Hepatocyte (in vitro differentiated cells): ENCODE results near the gene SCN11A.

Source experiments
- CTCF ChIP-seq: fragments of 200-600 bp; sonication (generic); IDR thresholded peaks from 2 replicates; pipeline ENCODE4 v1.5.1; 2016; ENCODE audit warnings: antibody characterized with exemption, mild to moderate bottlenecking; ENCODE audit not compliant: poor library complexity
- EZH2 ChIP-seq: fragments of 200-600 bp; sonication (generic); IDR thresholded peaks from 2 replicates; pipeline ENCODE4 v1.6.1; 2016; ENCODE audit warnings: antibody characterized with exemption, mild to moderate bottlenecking, borderline replicate concordance
- EZH2phosphoT487 ChIP-seq: fragments of 200-600 bp; sonication (generic); IDR thresholded peaks from one replicate; pipeline ENCODE4 v1.6.1; 2018; ENCODE audit warnings: antibody characterized with exemption, mild to moderate bottlenecking, low read depth, moderate library complexity; ENCODE audit not compliant: unreplicated experiment, severe bottlenecking

DNA sequence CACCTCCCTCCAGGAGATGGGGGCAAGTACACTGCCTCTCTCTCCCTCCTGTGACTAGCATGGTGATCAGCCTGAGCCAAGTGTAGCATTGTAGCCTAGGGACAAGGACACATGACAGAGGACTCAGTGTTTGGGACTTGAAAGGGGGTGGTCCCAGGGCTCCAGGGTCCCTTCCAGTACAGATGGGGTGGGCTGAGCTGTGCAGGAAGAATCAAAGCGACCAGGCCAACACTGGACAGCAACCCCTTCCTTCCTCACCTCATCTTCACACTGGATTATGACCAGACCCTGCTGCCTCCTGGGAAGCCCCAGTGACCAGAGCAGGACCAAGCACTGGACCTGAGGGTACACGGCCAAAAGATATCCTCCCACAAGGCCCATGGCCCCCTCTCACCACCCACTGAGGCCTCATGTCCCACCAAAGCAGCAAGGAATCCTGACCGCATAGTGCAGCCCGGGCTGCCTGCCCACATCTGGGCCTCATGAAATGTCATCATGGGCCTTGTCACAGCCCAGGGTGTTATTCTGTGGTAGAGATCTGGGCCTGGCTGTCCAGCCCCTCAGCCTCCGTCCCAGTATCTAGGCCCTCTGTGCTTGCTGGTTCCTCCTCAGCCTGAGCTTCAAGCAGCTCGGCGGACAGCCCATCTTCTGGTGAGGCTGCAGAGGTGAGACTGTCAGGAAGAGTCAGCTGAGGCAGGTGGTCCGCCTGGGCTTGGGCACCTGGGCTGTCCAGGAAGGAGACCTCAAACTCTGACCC, 46.1 kb upstream of the SCN11A start:
- no peak for TF ChIP-seq CTCF
- TF ChIP-seq EZH2 = no peak
- TF ChIP-seq EZH2phosphoT487 = no peak
